ENCODE measurements around the gene COL23A1. TPM values are rescaled to one million over a fixed set of nuclear protein-coding genes. Genes with fewer than 3 reads are reported as not detected.

COL23A1 gene
- total and polyA plus RNA-seq, 2 of the 8 experiments (the other 6 are each of a cell fraction or from before 2014, with no cell fraction given), result 3.1 to 4.7 TPM

GRCh38 chr5:178240766-178241165 is 349.4 kb downstream of the COL23A1 start:
- Histone ChIP-seq H3K27ac (ENCODE audit: low read depth, low read length) (no peak overlapping the region), H3K27me3 (replicated peaks in 1 of 4; ENCODE audit: control insufficient read depth in 3 of 4, extremely low read depth in 1 of 4, insufficient read depth in 3 of 4, low read length in 3 of 4) (no peaks in the 10 kb centered on the region), H2AK5ac (ENCODE audit: low read depth, low read length) (no peak overlapping the region), H3K4me1 (replicated peaks in 1 of 4; ENCODE audit: control insufficient read depth in 3 of 4, insufficient read depth in 4 of 4, low read length in 3 of 4) (peaks cover 0 to 3% (median 1%) of the 10 kb centered on the region in 4 experiments; a peak in 3 of 7 replicates), H3K9me3 (ENCODE audit: insufficient read depth in 2 of 2, low read depth in 1 of 2, low read length in 1 of 2) (no peaks in the 10 kb centered on the region), H3K79me1 (ENCODE audit: low read depth, low read length) (no peaks in the 10 kb centered on the region; the same call in 1 of the 2 replicates), H2BK5ac (ENCODE audit: low read depth, low read length) (no peak overlapping the region), H3K4ac (replicated peaks; ENCODE audit: insufficient read length, low read depth, low read length) (no peak overlapping the region), H3K36me3 (ENCODE audit: control insufficient read depth in 2 of 4, insufficient read depth in 4 of 4, low read length in 3 of 4) (no peaks in the 10 kb centered on the region), H3K23ac (ENCODE audit: insufficient read length) (no peak overlapping the region), H2AFZ (ENCODE audit: low read length) (no peak overlapping the region), H4K5ac (ENCODE audit: insufficient read length, low read depth, low read length) (no peak overlapping the region), H4K8ac (ENCODE audit: extremely low read depth, insufficient read depth, low read length) (no peak overlapping the region), H3K9ac (replicated peaks in 1 of 4; ENCODE audit: extremely low read depth in 1 of 4, low read depth in 3 of 4, low read length in 3 of 4) (no peak overlapping the region), H3K4me2 (ENCODE audit: insufficient read depth in 1 of 2, low read depth in 2 of 2, low read length in 2 of 2) (no peak overlapping the region), H3K56ac (replicated peaks; ENCODE audit: insufficient read length, low read depth, low read length) (no peak overlapping the region), H4K20me1 (replicated peaks in 1 of 2; ENCODE audit: control insufficient read depth in 1 of 2, insufficient read depth in 2 of 2, low read length in 2 of 2) (peaks cover 0 to 2% of the 10 kb centered on the region in 2 experiments), H3K4me3 (ENCODE audit: extremely low read depth in 1 of 4, insufficient read depth in 2 of 4, low read depth in 3 of 4, low read length in 4 of 4) (no peak overlapping the region), H2BK15ac (ENCODE audit: low read length) (no peak overlapping the region), H3K18ac (ENCODE audit: extremely low read depth, low read length) (no peak overlapping the region), H2BK120ac (replicated peaks; ENCODE audit: low read depth, low read length) (no peak overlapping the region), H3K79me2 (ENCODE audit: control insufficient read depth in 1 of 2, insufficient read depth in 2 of 2, low read length in 2 of 2) (no peaks in the 10 kb centered on the region), H3K23me2 (ENCODE audit: low read depth, low read length) (peaks cover 12% of the 10 kb centered on the region; the same call in 1 of the 2 replicates), H4K91ac (replicated peaks; ENCODE audit: insufficient read length, low read length) (no peak overlapping the region), H2BK12ac (ENCODE audit: low read depth, low read length) (no peak overlapping the region), H2BK20ac (ENCODE audit: low read length) (no peak overlapping the region), H3K14ac (ENCODE audit: insufficient read length) (no peak overlapping the region)
- CTCF ChIA-PET (ENCODE audit: partially characterized antibody), result interaction anchor here (0.7 to 1.5 kb wide), 4 partner anchors 10 to 40 kb away, joined by 3 to 7 read pairs (median 4); no protein-coding TSS in a partner anchor
- 94% methylated on average over 9 of the region's 9 CpGs; no CpG with 5 or more reads in 1 of the 2 experiments for WGBS, 2 experiments (ENCODE audit: extremely low coverage in 1 of 2, insufficient coverage in 1 of 2, insufficient read length in 1 of 2, insufficient replicate concordance in 2 of 2, low coverage in 1 of 2, low lambda C conversion rate in 2 of 2, missing lambda C conversion rate in 1 of 2)
- TF ChIP-seq CBX5 (IDR thresholded peaks at IDR 0.05; ENCODE audit: low read depth, low read length) (no peak), CEBPB (IDR thresholded peaks at IDR 0.05; ENCODE audit: low read depth, low read length) (no peak), PHF8 (conservative IDR thresholded peaks at IDR 0.05; ENCODE audit: low read depth, low read length) (no peak), YY1 (IDR thresholded peaks at IDR 0.05; ENCODE audit: low read depth, low read length) (no peak), CREB1 (IDR thresholded peaks at IDR 0.05) (no peak), TAF7 (optimal IDR thresholded peaks at IDR 0.05; ENCODE audit: borderline replicate concordance, low read depth, low read length) (no peak), KDM5A (IDR thresholded peaks at IDR 0.05; ENCODE audit: low read length) (no peak), SIRT6 (IDR thresholded peaks at IDR 0.05; ENCODE audit: low read length) (no peak), GTF2F1 (IDR thresholded peaks at IDR 0.05; ENCODE audit: borderline replicate concordance, low read depth, low read length) (no peak), USF2 (IDR thresholded peaks at IDR 0.05; ENCODE audit: low read length) (no peak), BRCA1 (IDR thresholded peaks at IDR 0.05; ENCODE audit: low read depth, low read length) (no peak), FOSL1 (IDR thresholded peaks at IDR 0.05; ENCODE audit: insufficient read depth, low read depth, low read length) (no peak)
- no peak for DNase-seq (ENCODE audit: low read depth in 1 of 2, low spot score in 2 of 2)
- FAIRE-seq, result no peak
- POLR2A ChIA-PET (ENCODE audit: partially characterized antibody), result interaction anchor here (1.5 to 2.2 kb wide), 2 partner anchors 8 to 12 kb away, joined by 4 to 6 read pairs; partner anchors contain the start of gene PHYKPL

Measured in H1 (cell line).